ENCODE measurements around the gene DSN1. TPM values are rescaled to one million over a fixed set of nuclear protein-coding genes. Genes with fewer than 3 reads are reported as not detected.

The DSN1 gene
- total and polyA plus RNA-seq, 2 of the 8 experiments (the other 6 are each of a cell fraction or from before 2014, with no cell fraction given) = 12.0 to 26.2 TPM

DNA sequence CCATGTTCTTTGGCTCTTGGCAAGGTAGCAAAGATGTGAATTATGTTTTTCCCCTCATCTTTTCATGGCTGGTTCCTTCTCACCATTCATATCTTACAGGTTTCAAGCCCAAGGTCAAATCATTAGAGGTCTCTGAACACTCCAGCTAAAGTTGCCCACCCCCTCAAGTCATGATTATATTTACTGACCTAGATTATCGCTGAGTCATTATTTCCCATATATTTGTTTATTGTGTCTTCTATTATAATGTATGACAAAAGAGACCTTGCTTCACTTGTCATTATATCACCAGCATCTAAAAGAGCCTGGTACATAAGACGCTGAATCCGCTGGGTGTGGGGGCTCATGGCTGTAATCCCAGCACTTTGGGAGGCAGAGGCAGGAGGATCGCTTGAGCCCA, 12.4 kb downstream of the DSN1 start:
- no peak overlapping the region for H3K14ac ChIP-seq (ENCODE audit: insufficient read length)
- no peak overlapping the region for H4K91ac ChIP-seq (replicated peaks; ENCODE audit: insufficient read length, low read length)
- no peak for DNase-seq (ENCODE audit: low read depth in 1 of 2, low spot score in 2 of 2)

More for the DNA sequence above, 12.4 kb downstream of the DSN1 start:
- ChIA-PET POLR2A (ENCODE audit: partially characterized antibody) (interaction anchor here (0.8 kb wide), 1 partner anchor 52 kb away, joined by 3 read pairs; no protein-coding TSS in a partner anchor), CTCF (ENCODE audit: partially characterized antibody) (interaction anchor here (2.0 kb wide), 1 partner anchor 13 kb away, joined by 9 read pairs; the partner anchor contains the start of gene DSN1)
- no peak for FAIRE-seq
- Histone ChIP-seq H2BK5ac (ENCODE audit: low read depth, low read length) (no peak overlapping the region), H2AFZ (ENCODE audit: low read length) (no peak overlapping the region), H3K79me1 (ENCODE audit: low read depth, low read length) (no peaks in the 10 kb centered on the region), H3K4me3 (ENCODE audit: extremely low read depth in 1 of 4, insufficient read depth in 2 of 4, low read depth in 3 of 4, low read length in 4 of 4) (no peak overlapping the region), H4K5ac (ENCODE audit: insufficient read length, low read depth, low read length) (no peak overlapping the region), H2BK15ac (ENCODE audit: low read length) (no peak overlapping the region), H3K36me3 (ENCODE audit: control insufficient read depth in 2 of 4, insufficient read depth in 4 of 4, low read length in 3 of 4) (peaks cover 2 to 38% (median 15%) of the 10 kb centered on the region in 4 experiments; a peak in 5 of 8 replicates), H3K9me3 (ENCODE audit: insufficient read depth in 2 of 2, low read depth in 1 of 2, low read length in 1 of 2) (no peaks in the 10 kb centered on the region), H4K20me1 (replicated peaks in 1 of 2; ENCODE audit: control insufficient read depth in 1 of 2, insufficient read depth in 2 of 2, low read length in 2 of 2) (no peaks in the 10 kb centered on the region), H3K4me2 (ENCODE audit: insufficient read depth in 1 of 2, low read depth in 2 of 2, low read length in 2 of 2) (no peak overlapping the region), H3K4me1 (replicated peaks in 1 of 4; ENCODE audit: control insufficient read depth in 3 of 4, insufficient read depth in 4 of 4, low read length in 3 of 4) (no peaks in the 10 kb centered on the region), H3K4ac (replicated peaks; ENCODE audit: insufficient read length, low read depth, low read length) (no peak overlapping the region), H2BK12ac (ENCODE audit: low read depth, low read length) (no peak overlapping the region), H3K27ac (ENCODE audit: low read depth, low read length) (no peak overlapping the region), H2AK5ac (ENCODE audit: low read depth, low read length) (no peak overlapping the region), H3K56ac (replicated peaks; ENCODE audit: insufficient read length, low read depth, low read length) (no peak overlapping the region), H3K18ac (ENCODE audit: extremely low read depth, low read length) (no peak overlapping the region), H3K23ac (ENCODE audit: insufficient read length) (no peak overlapping the region), H3K79me2 (ENCODE audit: control insufficient read depth in 1 of 2, insufficient read depth in 2 of 2, low read length in 2 of 2) (no peaks in the 10 kb centered on the region), H3K27me3 (replicated peaks in 1 of 4; ENCODE audit: control insufficient read depth in 3 of 4, extremely low read depth in 1 of 4, insufficient read depth in 3 of 4, low read length in 3 of 4) (no peaks in the 10 kb centered on the region), H2BK20ac (ENCODE audit: low read length) (no peak overlapping the region), H2BK120ac (replicated peaks; ENCODE audit: low read depth, low read length) (no peak overlapping the region), H4K8ac (ENCODE audit: extremely low read depth, insufficient read depth, low read length) (no peak overlapping the region), H3K9ac (replicated peaks in 1 of 4; ENCODE audit: extremely low read depth in 1 of 4, low read depth in 3 of 4, low read length in 3 of 4) (no peak overlapping the region), H3K23me2 (ENCODE audit: low read depth, low read length) (no peaks in the 10 kb centered on the region)
- TF ChIP-seq SUZ12 (IDR thresholded peaks at IDR 0.05; ENCODE audit: low read length) (no peak), BACH1 (IDR thresholded peaks at IDR 0.05; ENCODE audit: low read length) (no peak), CBX8 (IDR thresholded peaks at IDR 0.05; ENCODE audit: borderline replicate concordance, low read depth, low read length) (no peak), KDM5A (IDR thresholded peaks at IDR 0.05; ENCODE audit: low read length) (no peak), SP1 (IDR thresholded peaks at IDR 0.05; ENCODE audit: low read depth, low read length) (no peak), BRCA1 (IDR thresholded peaks at IDR 0.05; ENCODE audit: low read depth, low read length) (no peak)
- 96% methylated on average over 4 of the region's 4 CpGs; no CpG with 5 or more reads in 1 of the 2 experiments for WGBS, 2 experiments (ENCODE audit: extremely low coverage in 1 of 2, insufficient coverage in 1 of 2, insufficient read length in 1 of 2, insufficient replicate concordance in 2 of 2, low coverage in 1 of 2, low lambda C conversion rate in 2 of 2, missing lambda C conversion rate in 1 of 2)

All from H1 (cell line).